DOHH2 (cell line): ENCODE results near the gene MAPK4.

Experiments
- H3F3A ChIP-seq: fragments of 200-600 bp; sonication (generic), shearing (Covaris generic); 2 replicates; pipeline ENCODE4 v1.6.0; 2016; ENCODE audit warnings: antibody characterized with exemption, mild to moderate bottlenecking; ENCODE audit not compliant: control insufficient read depth, insufficient read depth
- H3K27ac ChIP-seq: fragments of 200-600 bp; sonication (generic); 2 replicates; pipeline ENCODE4 v1.5.1; 2014; ENCODE audit warnings: low read depth, mild to moderate bottlenecking, low read length, moderate library complexity
- H3K27me3 ChIP-seq: fragments of 200-600 bp; sonication (generic); 2 replicates; pipeline ENCODE4 v1.6.1; 2014; ENCODE audit warnings: mild to moderate bottlenecking, low read length, mixed read lengths; ENCODE audit not compliant: control insufficient read depth
- H3K36me3 ChIP-seq: fragments of 200-600 bp; sonication (generic); 2 replicates; pipeline ENCODE4 v1.6.1; 2014; ENCODE audit warnings: mild to moderate bottlenecking, low read length, moderate library complexity, mixed read lengths; ENCODE audit not compliant: control insufficient read depth
- H3K4me1 ChIP-seq: fragments of 200-600 bp; sonication (generic); 2 replicates; pipeline ENCODE4 v1.6.1; 2014; ENCODE audit warnings: mild to moderate bottlenecking, low read length, mixed read lengths; ENCODE audit not compliant: control insufficient read depth
- H3K4me2 ChIP-seq: fragments of 200-600 bp; sonication (generic); 2 replicates; pipeline ENCODE4 v1.6.0; 2014; ENCODE audit warnings: mild to moderate bottlenecking, low read length, moderate library complexity
- H3K4me3 ChIP-seq: fragments of 200-600 bp; sonication (generic); 2 replicates; pipeline ENCODE4 v1.5.1; 2014; ENCODE audit warnings: mild to moderate bottlenecking, low read length, mixed read lengths
- H3K79me2 ChIP-seq: fragments of 200-600 bp; sonication (generic); 2 replicates; pipeline ENCODE4 v1.6.1; 2014; ENCODE audit warnings: mild to moderate bottlenecking, low read length, mixed read lengths; ENCODE audit not compliant: control insufficient read depth
- H3K9me2 ChIP-seq: fragments of 200-600 bp; sonication (generic); replicated peaks from 2 replicates; pipeline ENCODE4 v1.6.1; 2014; ENCODE audit warnings: mild to moderate bottlenecking, low read length, mixed read lengths; ENCODE audit not compliant: control insufficient read depth
- H3K9me3 ChIP-seq: fragments of 200-600 bp; sonication (generic); 2 replicates; pipeline ENCODE4 v1.6.1; 2014; ENCODE audit warnings: antibody characterized with exemption, low read length, mixed read lengths; ENCODE audit not compliant: control insufficient read depth, insufficient read depth
- H4K20me1 ChIP-seq: fragments of 200-600 bp; sonication (generic); 2 replicates; pipeline ENCODE4 v1.6.0; 2014; ENCODE audit warnings: low read depth, mild to moderate bottlenecking, antibody characterized with exemption, low read length, moderate library complexity; ENCODE audit not compliant: control insufficient read depth, insufficient read depth
- CTCF ChIP-seq: fragments of 200-600 bp; sonication (generic); IDR thresholded peaks from one replicate; pipeline ENCODE4 v1.5.1; 2014; ENCODE audit warnings: antibody characterized with exemption, mild to moderate bottlenecking, low read depth, low read length; ENCODE audit not compliant: poor library complexity, severe bottlenecking
- EZH2phosphoT487 ChIP-seq: fragments of 200-600 bp; sonication (generic); IDR thresholded peaks from 2 replicates; pipeline ENCODE4 v1.6.1; 2017; ENCODE audit warnings: borderline replicate concordance, mild to moderate bottlenecking, antibody characterized with exemption, low read length, moderate library complexity, mixed read lengths

Gene MAPK4

GRCh38 chr18:50619861-50620275 lies 60.0 kb downstream of the MAPK4 start:
- no peak for TF ChIP-seq EZH2phosphoT487
- no peak for TF ChIP-seq CTCF
- no peaks in the 10 kb centered on the region for H3F3A ChIP-seq
- H3K27me3 ChIP-seq: peaks cover 3% of the 10 kb centered on the region; the same call in 1 of the 2 replicates

GRCh38 chr18:50620319-50620718 lies 60.4 kb downstream of the MAPK4 start:
- no peaks in the 10 kb centered on the region for H3K36me3 ChIP-seq
- H3K27me3 ChIP-seq: peaks cover 3% of the 10 kb centered on the region; the same call in 1 of the 2 replicates
- no peaks in the 10 kb centered on the region for H3K9me2 ChIP-seq
- no peak overlapping the region for H3K4me3 ChIP-seq
- H3K79me2 ChIP-seq: no peaks in the 10 kb centered on the region
- H3K9me3 ChIP-seq: no peaks in the 10 kb centered on the region
- no peak overlapping the region for H3K27ac ChIP-seq
- no peak for TF ChIP-seq CTCF
- TF ChIP-seq EZH2phosphoT487: no peak
- no peaks in the 10 kb centered on the region for H3F3A ChIP-seq
- no peak overlapping the region for H3K4me2 ChIP-seq
- H3K4me1 ChIP-seq: no peaks in the 10 kb centered on the region
- H4K20me1 ChIP-seq: no peaks in the 10 kb centered on the region

More at GRCh38 chr18:50619861-50620275, 60.0 kb downstream of the MAPK4 start:
- no peaks in the 10 kb centered on the region for H3K79me2 ChIP-seq
- no peaks in the 10 kb centered on the region for H3K4me1 ChIP-seq
- H3K4me3 ChIP-seq: no peak overlapping the region
- no peaks in the 10 kb centered on the region for H3K9me3 ChIP-seq
- H3K9me2 ChIP-seq: no peaks in the 10 kb centered on the region
- H3K4me2 ChIP-seq: no peak overlapping the region
- H3K27ac ChIP-seq: no peak overlapping the region
- no peaks in the 10 kb centered on the region for H3K36me3 ChIP-seq
- no peaks in the 10 kb centered on the region for H4K20me1 ChIP-seq

DNA sequence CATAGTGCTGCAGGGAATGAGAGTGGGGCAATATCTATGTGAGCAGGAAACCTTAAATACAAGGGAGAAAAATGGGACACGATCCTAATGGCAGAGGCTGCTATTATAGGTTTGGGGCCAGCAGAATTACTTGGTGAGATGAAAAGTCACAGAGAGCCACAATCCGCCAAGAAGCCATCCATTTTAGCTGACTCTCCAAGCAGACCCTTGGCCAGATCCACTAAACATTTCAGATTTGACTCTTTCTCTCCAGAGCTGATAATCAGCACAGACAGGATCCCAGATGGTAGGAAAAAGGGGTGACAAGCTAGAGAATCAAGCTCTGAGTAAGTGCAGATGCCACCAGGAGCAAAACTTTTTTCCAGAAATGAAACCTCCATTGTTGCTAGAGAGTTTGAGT lies 61.5 kb downstream of the MAPK4 start:
- TF ChIP-seq EZH2phosphoT487: no peak
- Histone ChIP-seq H3K27me3 (peaks cover 3% of the 10 kb centered on the region; the same call in 1 of the 2 replicates), H3K4me1 (no peaks in the 10 kb centered on the region), H3K36me3 (no peaks in the 10 kb centered on the region), H3F3A (no peaks in the 10 kb centered on the region), H3K4me2 (no peak overlapping the region), H3K9me2 (no peaks in the 10 kb centered on the region), H3K79me2 (no peaks in the 10 kb centered on the region), H3K4me3 (no peak overlapping the region), H4K20me1 (no peaks in the 10 kb centered on the region), H3K27ac (no peak overlapping the region), H3K9me3 (no peaks in the 10 kb centered on the region)

DNA sequence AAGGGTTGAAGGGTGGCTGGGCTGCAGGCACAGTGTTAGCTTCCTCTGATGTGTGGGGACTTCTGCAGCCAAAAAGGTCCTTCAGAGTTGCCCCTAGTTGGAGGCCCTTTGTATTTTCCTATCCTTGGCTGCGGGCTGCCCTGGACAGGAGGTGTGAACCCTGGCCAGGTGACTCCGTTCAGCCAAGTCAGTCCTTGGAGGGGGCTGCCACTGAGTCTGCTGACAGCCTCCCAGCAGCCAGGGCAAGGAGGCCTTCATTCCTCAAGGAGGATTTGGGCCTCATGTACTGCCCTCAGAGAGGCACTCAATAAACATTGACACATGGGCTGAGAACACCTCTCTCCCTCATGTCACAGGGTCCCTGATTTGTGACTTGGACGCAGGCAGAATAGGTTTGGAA lies 62.4 kb downstream of the MAPK4 start:
- no peak for TF ChIP-seq EZH2phosphoT487
- TF ChIP-seq CTCF: no peak

More for the DNA sequence above, 62.4 kb downstream of the MAPK4 start:
- Histone ChIP-seq H3K36me3 (no peaks in the 10 kb centered on the region), H3K9me2 (no peaks in the 10 kb centered on the region), H4K20me1 (no peaks in the 10 kb centered on the region), H3F3A (no peaks in the 10 kb centered on the region), H3K79me2 (no peaks in the 10 kb centered on the region), H3K4me1 (no peaks in the 10 kb centered on the region), H3K9me3 (no peaks in the 10 kb centered on the region), H3K4me3 (no peak overlapping the region), H3K27me3 (peaks cover 3% of the 10 kb centered on the region; the same call in 1 of the 2 replicates), H3K4me2 (no peak overlapping the region), H3K27ac (no peak overlapping the region)
